HCT116 (cell line): Measurements from ENCODE around the gene LCN15. TPM values are rescaled to one million over a fixed set of nuclear protein-coding genes. Genes with fewer than 3 reads are reported as not detected.

ENCODE experiments used
- ATAC-seq: fragments of 200-7000 bp; cut with Tn5 transposase; 2 replicates; pipeline ENCODE4 v1.9.1; 2020; ENCODE audit warnings: mild to moderate bottlenecking, moderate library complexity
- BruUV-seq: library from RNA; stranded (reverse); fragments of 400-500 nt; replicated peaks from 2 replicates; lab custom pipeline; 2021; lab: Mats Ljungman, UMichigan
- CTCF ChIA-PET: fragments of 300-600 bp; sonication (Branson Sonifier 250); formaldehyde crosslinking; loops from one replicate; lab custom pipeline; 2021; ENCODE audit warnings: antibody characterized with exemption; lab: Charles Lee
- POLR2A ChIA-PET: fragments of 300-600, 350-600 bp; sonication (Branson Sonifier 250); formaldehyde crosslinking; loops from one replicate; lab custom pipeline; 2021; ENCODE audit warnings: antibody characterized with exemption; lab: Charles Lee
- RAD21 ChIA-PET, 2 experiments: fragments of 300-600 bp; sonication (Branson Sonifier 250); formaldehyde crosslinking; loops; one replicate each; lab custom pipeline; 2023; ENCODE audit warnings: low total read pairs in 2 of 2; ENCODE audit not compliant: uncharacterized antibody in 2 of 2, unreplicated experiment in 2 of 2, low non-redundant PET in 1 of 2; lab: Charles Lee
- DNase-seq: peaks from one replicate; pipeline ENCODE4 v3.0.0-alpha.2; 2010; ENCODE audit warnings: low read depth, low spot score
- H2AFZ ChIP-seq: fragments of 200-600 bp; shearing (Covaris generic), sonication (generic); 2 replicates; pipeline ENCODE4 v1.6.1; 2017; ENCODE audit warnings: low read depth, mixed run types, mixed read lengths, antibody characterized with exemption, low read length; ENCODE audit not compliant: poor library complexity, severe bottlenecking
- H3K27ac ChIP-seq: 2 replicates; pipeline ENCODE4 v1.5.1; 2012; ENCODE audit warnings: low read depth, low read length
- H3K27me3 ChIP-seq: fragments of 200-600 bp; sonication (generic); 2 replicates; pipeline ENCODE4 v1.6.1; 2016; ENCODE audit warnings: mixed run types, low read length, mixed read lengths; ENCODE audit not compliant: insufficient read depth
- H3K36me3 ChIP-seq, 2 experiments: fragments of 200-500 bp in 1 of 2; fragments of 200-600 bp in 1 of 2; sonication (Bioruptor generic) in 1 of 2; sonication (generic) in 1 of 2; 2 replicates each; pipeline versions ENCODE4 v1.5.1 to v1.6.1; 2014 to 2016; ENCODE audit warnings: low read length in 2 of 2, inconsistent platforms in 1 of 2, mixed read lengths in 1 of 2, mixed run types in 1 of 2; ENCODE audit not compliant: insufficient read depth in 2 of 2, control insufficient read depth in 1 of 2
- H3K4me1 ChIP-seq, 2 experiments: fragments of 200-600 bp in 1 of 2; sonication (generic) in 1 of 2; 2 replicates each; pipeline versions ENCODE4 v1.5.1 to v1.6.1; 2012 to 2017; ENCODE audit warnings: low read length in 2 of 2, inconsistent platforms in 1 of 2, mild to moderate bottlenecking in 1 of 2, mixed read lengths in 1 of 2, mixed run types in 1 of 2, moderate library complexity in 1 of 2; ENCODE audit not compliant: insufficient read depth in 2 of 2, control insufficient read depth in 1 of 2
- H3K4me2 ChIP-seq: fragments of 200-600 bp; sonication (generic); 2 replicates; pipeline ENCODE4 v1.6.1; 2017; ENCODE audit warnings: mixed run types, low read length, mixed read lengths
- H3K4me3 ChIP-seq, 2 experiments: fragments of 200-600 bp in 1 of 2; sonication (generic) in 1 of 2; replicated peaks in 1 of 2; 2 replicates each; pipeline ENCODE4 v1.5.1; 2011 to 2016; ENCODE audit warnings: low read length in 2 of 2, control low read depth in 1 of 2, low read depth in 1 of 2, mild to moderate bottlenecking in 1 of 2, mixed read lengths in 1 of 2, mixed run types in 1 of 2
- H3K79me2 ChIP-seq: fragments of 200-600 bp; sonication (generic); 2 replicates; pipeline ENCODE4 v1.6.1; 2017; ENCODE audit warnings: mild to moderate bottlenecking, mixed run types, low read length, moderate library complexity, mixed read lengths; ENCODE audit not compliant: insufficient read depth
- H3K9ac ChIP-seq: fragments of 200-600 bp; sonication (generic); 2 replicates; pipeline ENCODE4 v1.6.1; 2016; ENCODE audit warnings: low read length, mixed read lengths
- H3K9me2 ChIP-seq: fragments of 200-600 bp; sonication (generic), shearing (Covaris generic); 2 replicates; pipeline ENCODE4 v1.6.1; 2017; ENCODE audit warnings: mixed run types, mild to moderate bottlenecking, moderate library complexity; ENCODE audit not compliant: insufficient read depth
- H3K9me3 ChIP-seq, 2 experiments: fragments of 200-500 bp in 1 of 2; fragments of 200-600 bp in 1 of 2; sonication (Bioruptor generic) in 1 of 2; sonication (generic) in 1 of 2; 2 replicates each; pipeline ENCODE4 v1.6.1; 2014 to 2017; ENCODE audit warnings: low read length in 2 of 2, mixed read lengths in 2 of 2, inconsistent platforms in 1 of 2, low read depth in 1 of 2, mild to moderate bottlenecking in 1 of 2, mixed run types in 1 of 2, moderate library complexity in 1 of 2; ENCODE audit not compliant: control insufficient read depth in 1 of 2, insufficient read depth in 1 of 2
- H4K20me1 ChIP-seq: fragments of 200-600 bp; sonication (generic), shearing (Covaris generic); 2 replicates; pipeline ENCODE4 v1.6.1; 2017; ENCODE audit warnings: mixed run types, mild to moderate bottlenecking, moderate library complexity; ENCODE audit not compliant: insufficient read depth
- CBX3 ChIP-seq: IDR thresholded peaks from 2 replicates; pipeline ENCODE4 v1.6.1; 2012; ENCODE audit warnings: low read depth
- CTCF ChIP-seq, 3 experiments: fragments of 200-600 bp in 1 of 3; sonication (generic) in 1 of 3; IDR thresholded peaks in 2 of 3; conservative IDR thresholded peaks in 1 of 3; 2 replicates each; pipeline ENCODE4 v1.5.1; 2012 to 2017; ENCODE audit warnings: low read depth in 2 of 3, low read length in 2 of 3, antibody characterized with exemption in 1 of 3, borderline replicate concordance in 1 of 3, control low read depth in 1 of 3, mild to moderate bottlenecking in 1 of 3, mixed read lengths in 1 of 3, mixed run types in 1 of 3, moderate library complexity in 1 of 3; ENCODE audit not compliant: insufficient read depth in 1 of 3
- EZH2 ChIP-seq: fragments of 200-600 bp; sonication (generic); IDR thresholded peaks from 2 replicates; pipeline ENCODE4 v1.6.1; 2017; ENCODE audit warnings: antibody characterized with exemption, mixed run types
- EZH2phosphoT487 ChIP-seq: fragments of 200-600 bp; IDR thresholded peaks from 2 replicates; pipeline ENCODE4 v1.6.1; 2018; ENCODE audit warnings: antibody characterized with exemption, borderline replicate concordance
- FOSL1 ChIP-seq: IDR thresholded peaks from 2 replicates; pipeline ENCODE4 v1.6.1; 2012; ENCODE audit warnings: low read depth
- JUND ChIP-seq: IDR thresholded peaks from 2 replicates; pipeline ENCODE4 v1.6.1; 2012
- POLR2A ChIP-seq: IDR thresholded peaks from 2 replicates; pipeline ENCODE4 v1.7.0; 2011; ENCODE audit warnings: borderline replicate concordance; ENCODE audit not compliant: insufficient read depth, insufficient read length; ENCODE audit errors: extremely low read depth
- POLR2AphosphoS5 ChIP-seq: IDR thresholded peaks from 2 replicates; pipeline ENCODE4 v1.6.1; 2011; ENCODE audit warnings: mild to moderate bottlenecking, low read depth, low read length, moderate library complexity
- SIN3A ChIP-seq: IDR thresholded peaks from 2 replicates; pipeline ENCODE4 v1.6.1; 2012; ENCODE audit warnings: low read depth
- SP1 ChIP-seq: IDR thresholded peaks from 2 replicates; pipeline ENCODE4 v1.6.1; 2012; ENCODE audit warnings: low read depth
- TCF7L2 ChIP-seq: IDR thresholded peaks from 2 replicates; pipeline ENCODE4 v1.7.0; 2011; ENCODE audit warnings: borderline replicate concordance, inconsistent platforms; ENCODE audit not compliant: insufficient read depth, insufficient read length; ENCODE audit errors: extremely low read depth
- YY1 ChIP-seq: IDR thresholded peaks from 2 replicates; pipeline ENCODE4 v1.6.1; 2011; ENCODE audit warnings: low read length, low read depth, moderate library complexity, mild to moderate bottlenecking; ENCODE audit not compliant: insufficient replicate concordance; ENCODE audit errors: extremely low read depth
- ZBTB33 ChIP-seq: IDR thresholded peaks from 2 replicates; pipeline ENCODE4 v1.6.1; 2011; ENCODE audit warnings: mild to moderate bottlenecking, low read length, moderate library complexity; ENCODE audit not compliant: insufficient replicate concordance; ENCODE audit errors: extremely low read depth
- ZNF274 ChIP-seq: fragments of 200-500 bp; sonication (Bioruptor generic); IDR thresholded peaks from 2 replicates; pipeline ENCODE4 v1.6.1; 2014; ENCODE audit warnings: mild to moderate bottlenecking, low read depth, low read length, inconsistent platforms
- intact Hi-C: fragments of 100-400 bp; cut with micrococcal nuclease; formaldehyde crosslinking; loops from 2 replicates; pipeline ENCODE4 v1.10.0; 2022
- total RNA-seq: library from RNA; stranded (reverse); gene quantifications from one replicate; pipeline ENCODE4 v1.2.1, GENCODE V29; 2021; ENCODE audit not compliant: unreplicated experiment

LCN15 gene
- total RNA-seq, 1 experiment from 2014 or later = 0.76 TPM

DNA sequence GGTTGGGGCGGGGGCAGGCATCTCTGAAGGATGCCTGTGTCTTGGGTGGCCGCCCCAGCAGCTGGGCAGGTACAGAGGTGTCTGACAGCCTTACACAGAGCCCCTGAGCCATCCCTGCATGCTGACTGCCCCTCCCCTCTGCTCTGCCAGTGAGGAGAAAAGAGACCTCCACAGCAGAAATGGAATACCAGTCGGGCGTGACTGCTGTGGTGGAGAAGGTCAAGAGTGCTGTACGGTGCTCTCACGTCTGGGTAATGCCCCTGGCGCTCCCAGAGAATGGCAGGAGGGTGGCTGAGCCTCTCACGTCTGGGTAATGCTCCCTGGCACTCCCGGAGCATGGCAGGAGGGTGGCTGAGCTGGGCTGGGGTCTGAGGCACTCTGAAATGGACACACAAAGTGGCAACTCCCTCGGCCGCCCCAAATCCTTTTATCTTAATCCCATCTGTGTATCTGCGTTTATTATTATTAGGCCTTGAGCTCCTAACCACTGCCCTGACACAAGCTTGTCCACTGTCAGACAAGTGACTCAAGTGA lies 41.0 kb upstream of the LCN15 start:
- H4K20me1 ChIP-seq = no peaks in the 10 kb centered on the region
- no peak for ATAC-seq
- intact Hi-C loops = no loop called here

GRCh38 chr9:136804509-136805206 lies 40.3 kb upstream of the LCN15 start:
- H3K9ac ChIP-seq = no peak overlapping the region
- no peak for TF ChIP-seq CTCF (IDR thresholded peaks at IDR 0.05 in 2 of 3, conservative IDR thresholded peaks at IDR 0.05 in 1 of 3; ENCODE audit: borderline replicate concordance in 1 of 3, insufficient read depth in 1 of 3, low read depth in 2 of 3, low read length in 2 of 3)
- TF ChIP-seq EZH2phosphoT487 = no peak
- TF ChIP-seq TCF7L2 = no peak
- TF ChIP-seq SP1 = no peak
- TF ChIP-seq FOSL1 = no peak
- no peak for TF ChIP-seq SIN3A
- no peak for TF ChIP-seq ZBTB33
- TF ChIP-seq POLR2A = no peak
- no peak for TF ChIP-seq YY1
- no peak for TF ChIP-seq JUND
- TF ChIP-seq ZNF274 = no peak
- TF ChIP-seq POLR2AphosphoS5 = no peak
- TF ChIP-seq EZH2 = no peak
- no peak for TF ChIP-seq CBX3

More for the DNA sequence above, 41.0 kb upstream of the LCN15 start:
- H3K79me2 ChIP-seq = peaks cover 31% of the 10 kb centered on the region
- no peak overlapping the region for H3K4me3 ChIP-seq
- DNase-seq = no peak
- peaks cover 0 to 8% of the 10 kb centered on the region in 2 experiments; a peak in 1 of 4 replicates for H3K36me3 ChIP-seq
- no peak overlapping the region for H3K27ac ChIP-seq
- no peak overlapping the region for H2AFZ ChIP-seq
- H3K4me2 ChIP-seq = no peak overlapping the region
- H3K27me3 ChIP-seq = no peaks in the 10 kb centered on the region
- BruUV-seq = no TSS peak
- RAD21 ChIA-PET = no interaction called here
- H3K9me2 ChIP-seq = no peaks in the 10 kb centered on the region
- H3K9ac ChIP-seq = no peak overlapping the region
- peaks cover 29 to 36% of the 10 kb centered on the region in 2 experiments for H3K4me1 ChIP-seq
- CTCF ChIA-PET = no interaction called here
- H3K9me3 ChIP-seq = no peaks in the 10 kb centered on the region
- TF ChIP-seq POLR2A (no peak), EZH2phosphoT487 (no peak), SIN3A (no peak)
- POLR2A ChIA-PET = no interaction called here

More at GRCh38 chr9:136804509-136805206, 40.3 kb upstream of the LCN15 start:
- Histone ChIP-seq H2AFZ (no peak overlapping the region), H3K79me2 (peaks cover 25% of the 10 kb centered on the region), H3K4me2 (no peak overlapping the region), H3K9me3 (no peaks in the 10 kb centered on the region), H3K27me3 (no peaks in the 10 kb centered on the region), H3K36me3 (peaks cover 0 to 3% of the 10 kb centered on the region in 2 experiments; a peak in 1 of 4 replicates), H3K9me2 (no peaks in the 10 kb centered on the region), H3K4me1 (peaks cover 31 to 40% of the 10 kb centered on the region in 2 experiments), H3K27ac (no peak overlapping the region), H4K20me1 (no peaks in the 10 kb centered on the region), H3K4me3 (no peak overlapping the region)
- intact Hi-C loops = no loop called here
- ChIA-PET CTCF (no interaction called here), RAD21 (no interaction called here), POLR2A (no interaction called here)
- BruUV-seq = no TSS peak
- ATAC-seq (no peak), DNase-seq (no peak)
